GM19455 (cell line): ENCODE results near the gene MMGT1.
"Not testable (repeated sequence)": the region's sequence is repeated elsewhere in the genome, so short reads cannot be mapped to it uniquely, and the experiment has no call there.

ENCODE experiments used
- ATAC-seq: cut with Tn5 transposase; IDR thresholded peaks from one replicate; pipeline ENCODE4 v1.9.1; 2021; ENCODE audit not compliant: unreplicated experiment

Gene MMGT1

DNA sequence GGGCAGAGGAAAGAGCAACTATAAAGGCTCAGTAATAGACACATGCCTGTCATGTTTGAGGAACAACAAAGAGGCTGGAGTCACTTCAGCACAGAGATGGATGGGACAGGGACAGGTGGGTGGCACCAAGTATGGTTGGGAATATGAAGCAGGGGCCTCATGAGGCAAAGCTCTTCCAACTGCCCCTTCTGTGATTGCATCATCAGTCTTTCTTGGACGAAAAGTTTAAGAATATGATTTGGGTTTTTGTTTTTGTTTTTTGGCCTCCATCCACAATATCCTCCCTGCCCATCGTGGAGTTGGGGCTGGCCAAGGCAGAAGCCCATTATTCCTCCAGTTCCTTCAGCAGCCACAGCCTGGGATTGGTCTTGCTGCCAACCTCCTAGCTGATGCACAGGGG lies 45.9 kb downstream of the MMGT1 start:
- ATAC-seq: no peak

DNA sequence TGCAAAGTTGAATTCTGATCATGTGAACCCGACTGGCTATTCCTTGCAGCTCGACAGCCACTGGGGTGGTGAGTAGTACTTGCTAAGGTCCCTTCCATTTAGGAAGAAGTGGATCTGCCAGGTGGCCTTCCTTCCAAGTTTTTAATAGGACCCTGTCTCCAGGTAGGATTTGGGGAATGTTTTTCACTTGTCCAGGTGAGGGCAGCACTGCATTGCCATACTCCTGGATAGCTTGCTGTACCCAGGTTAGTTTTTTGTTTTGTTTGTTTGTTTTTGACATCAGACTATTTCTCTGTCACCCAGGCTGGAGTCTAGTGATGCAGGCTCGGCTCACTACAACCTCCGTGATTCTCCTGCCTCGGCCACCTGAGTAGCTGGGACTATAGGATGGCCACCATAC lies 50.4 kb downstream of the MMGT1 start:
- no peak for ATAC-seq

DNA sequence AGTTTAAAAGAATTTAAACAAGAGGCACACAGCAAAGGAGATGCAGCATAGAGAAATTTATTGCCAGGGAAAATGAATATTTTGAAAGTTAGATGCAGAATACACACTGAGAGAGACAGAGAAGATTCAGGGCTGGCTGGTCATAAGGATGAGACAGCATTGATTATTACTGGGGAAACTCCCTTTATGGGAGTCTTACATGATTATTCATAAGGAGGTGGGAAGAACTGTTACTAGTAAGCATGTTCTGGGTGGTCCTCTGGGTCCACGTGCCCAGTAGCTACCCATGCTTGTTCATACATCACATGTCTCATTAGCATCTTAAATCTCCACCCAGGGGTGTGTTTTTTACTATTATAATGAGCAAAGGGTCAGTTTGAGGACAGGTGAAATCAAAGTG lies 53.3 kb downstream of the MMGT1 start:
- ATAC-seq: not testable (repeated sequence)

DNA sequence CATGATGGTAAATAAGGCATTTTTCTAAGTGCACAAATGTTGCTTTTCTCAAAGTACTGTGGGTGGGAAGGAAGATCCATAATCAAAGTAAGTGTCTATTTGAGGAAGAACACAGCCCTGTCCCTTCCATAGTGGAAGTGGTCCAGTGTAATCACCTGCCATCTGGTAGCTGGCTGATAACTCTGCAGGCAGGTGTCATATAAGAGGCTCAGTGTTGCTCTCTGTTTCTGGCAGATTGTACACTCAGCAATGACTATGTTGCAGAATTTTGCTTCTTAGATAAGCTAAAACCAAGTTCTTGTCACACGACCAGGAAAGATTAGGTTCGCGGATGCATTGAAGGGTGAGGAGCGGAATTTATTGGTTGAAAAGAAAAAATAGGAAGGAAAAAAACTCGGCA lies 59.4 kb downstream of the MMGT1 start:
- ATAC-seq: no peak
